Measurements from ENCODE around the gene PSME3.

Gene PSME3

DNA sequence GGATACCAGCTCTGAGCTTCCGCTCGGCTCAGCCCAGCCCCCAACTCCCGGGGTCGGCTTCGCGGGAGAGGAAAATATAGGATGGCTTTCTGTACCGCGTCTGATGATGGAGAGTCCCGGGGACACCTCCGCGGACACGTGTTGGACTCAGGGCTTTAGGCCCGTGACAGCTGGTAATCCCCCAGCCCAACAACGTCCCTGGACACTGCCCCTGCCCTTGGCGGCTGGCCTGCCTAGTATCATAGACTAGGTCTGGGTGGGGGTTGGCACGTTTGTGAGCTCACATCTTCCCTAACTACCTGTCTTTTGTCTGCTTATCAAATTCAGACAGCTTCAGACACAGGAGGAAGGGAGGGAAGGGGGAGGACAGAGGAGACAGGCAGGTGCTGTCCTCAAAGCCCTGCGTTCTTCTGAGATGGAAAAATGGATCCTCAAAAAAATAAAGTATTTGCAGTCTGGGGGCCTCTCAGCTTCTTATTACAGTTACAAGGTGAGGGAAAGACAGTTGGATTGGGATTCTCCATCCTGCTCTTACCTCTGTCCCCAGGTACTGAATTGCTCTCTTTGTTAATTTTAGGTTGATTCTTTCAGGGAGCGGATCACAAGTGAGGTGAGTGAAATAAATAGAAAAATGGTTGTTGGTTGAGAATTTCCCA is 698 bp downstream of the PSME3 start:
- no peaks in the 10 kb centered on the region for H3K9me3 ChIP-seq (ENCODE audit: control insufficient read depth, insufficient read depth, low read length)
- peak overlapping the region; percentile 88 for H3K9ac ChIP-seq (ENCODE audit: low read depth, low read length)
- peaks cover 28% of the 10 kb centered on the region for H3K36me3 ChIP-seq (ENCODE audit: insufficient read depth, low read length)
- H3K4me1 ChIP-seq (ENCODE audit: insufficient read depth, low read length): no peaks in the 10 kb centered on the region

DNA sequence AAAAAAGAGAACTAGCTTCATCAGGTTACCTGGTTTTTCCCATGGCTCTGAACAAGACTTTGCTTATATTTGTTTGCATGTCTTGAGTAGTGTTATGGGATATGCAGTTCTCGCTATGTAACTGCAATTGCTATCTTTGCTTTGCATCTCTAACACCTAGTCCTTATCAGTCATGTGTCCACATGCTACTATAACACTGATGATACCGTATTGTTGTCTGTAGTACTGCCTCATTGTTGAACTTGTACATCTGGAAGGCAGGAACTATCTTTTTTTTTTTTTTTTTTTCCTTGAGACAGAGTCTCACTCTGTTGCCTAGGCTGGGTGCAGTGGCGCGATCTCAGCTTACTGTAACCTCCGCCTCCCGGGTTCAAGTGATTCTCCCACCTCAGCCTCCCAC is 2.5 kb downstream of the PSME3 start:
- no peaks in the 10 kb centered on the region for H3K9me3 ChIP-seq (ENCODE audit: control insufficient read depth, insufficient read depth, low read length)
- no peak overlapping the region for H3K9ac ChIP-seq (ENCODE audit: low read depth, low read length)
- no peaks in the 10 kb centered on the region for H3K4me1 ChIP-seq (ENCODE audit: insufficient read depth, low read length)
- H3K36me3 ChIP-seq (ENCODE audit: insufficient read depth, low read length): peaks cover 42% of the 10 kb centered on the region

DNA sequence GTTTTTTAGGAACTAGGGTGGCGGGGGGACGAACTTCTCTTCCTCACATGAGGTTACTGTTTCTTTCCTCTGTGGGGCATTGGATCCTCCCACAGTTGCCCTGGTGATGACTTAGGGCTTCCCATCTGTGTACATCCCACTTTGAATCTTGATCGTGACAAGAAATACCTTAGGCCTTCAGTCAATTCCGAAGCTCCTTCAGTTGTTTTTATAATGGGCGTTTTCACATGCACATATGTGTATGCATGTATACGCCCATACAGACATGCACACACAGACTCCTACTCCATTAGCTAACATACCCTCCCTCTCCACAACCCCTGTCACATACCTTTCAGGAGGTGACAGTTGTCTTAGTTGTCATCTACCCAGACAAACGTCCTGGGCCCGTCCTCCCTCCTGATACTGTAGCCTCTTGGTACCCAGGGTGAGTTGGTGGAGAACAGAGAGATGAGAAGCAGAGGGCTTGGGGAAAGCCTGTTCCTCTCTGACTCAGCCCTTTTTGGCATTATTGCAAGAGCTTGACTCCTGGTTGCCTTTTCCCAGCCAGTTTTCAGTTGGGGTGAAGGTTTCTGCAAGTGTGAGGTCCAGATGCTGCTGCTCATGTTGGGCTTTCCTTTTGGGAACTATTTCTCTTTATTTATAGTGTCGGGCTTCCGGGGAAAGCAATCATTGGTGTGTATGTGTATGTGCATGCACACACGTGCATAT is 8.9 kb downstream of the PSME3 start:
- Histone ChIP-seq H3K36me3 (ENCODE audit: insufficient read depth, low read length) (peaks cover 54% of the 10 kb centered on the region), H3K9me3 (ENCODE audit: control insufficient read depth, insufficient read depth, low read length) (no peaks in the 10 kb centered on the region), H3K4me1 (ENCODE audit: insufficient read depth, low read length) (no peaks in the 10 kb centered on the region; the same call in 1 of the 2 replicates), H3K9ac (ENCODE audit: low read depth, low read length) (no peak overlapping the region)

DNA sequence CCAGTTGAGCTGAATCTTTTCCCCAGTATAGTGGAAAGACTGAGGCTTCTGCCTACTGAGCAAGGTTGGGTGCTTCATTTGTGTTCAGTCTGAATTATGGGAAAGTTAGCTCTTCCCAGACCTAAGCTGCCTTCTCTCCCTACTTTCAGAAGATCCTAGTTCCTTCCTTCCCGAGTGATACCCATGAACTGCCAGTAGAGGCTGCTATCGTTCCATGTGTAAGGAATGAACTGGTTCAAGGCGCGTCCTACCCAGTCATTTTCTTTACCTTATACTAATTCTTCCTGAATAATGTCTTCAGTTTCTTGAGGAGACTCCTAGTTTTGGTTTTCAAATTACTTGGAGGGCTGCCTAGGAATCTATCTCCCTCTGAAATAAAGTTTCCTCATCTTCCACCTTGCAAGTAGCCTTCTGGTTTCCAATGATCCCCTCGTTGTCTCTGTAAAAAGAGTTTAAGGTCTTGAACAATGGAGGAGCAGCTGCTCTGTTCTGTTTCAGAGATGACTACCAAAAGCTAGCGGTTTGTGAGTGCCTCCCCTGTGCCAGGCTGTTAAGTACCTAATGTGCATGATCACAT is 10.2 kb downstream of the PSME3 start:
- no peak overlapping the region for H3K9ac ChIP-seq (ENCODE audit: low read depth, low read length)

DNA sequence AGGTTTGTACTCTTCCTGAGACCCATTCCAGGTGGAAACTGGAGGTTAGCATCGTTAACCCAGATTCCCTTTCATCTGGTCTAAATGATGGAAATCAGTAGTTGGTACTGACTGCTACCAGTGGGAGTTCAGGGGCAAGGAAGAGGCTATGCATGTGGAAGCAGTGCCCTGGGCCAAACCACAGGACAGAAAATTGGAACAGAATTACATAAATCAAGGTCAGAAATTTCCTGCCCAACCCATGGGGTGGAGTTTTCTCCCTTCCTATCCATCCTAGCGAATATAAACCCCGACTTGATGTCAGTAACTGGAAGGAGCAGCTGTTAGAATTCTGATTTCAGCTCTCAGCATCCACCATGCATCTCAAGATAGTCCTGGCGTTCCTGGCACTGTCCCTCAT is 11.1 kb downstream of the PSME3 start, which contains the start of gene AOC2:
Gene AOC2 (plus strand): TSS at position 310 of the 400 bp plus-strand sequence. CDS start 47 bp downstream, at position 357.
- H3K4me1 ChIP-seq (ENCODE audit: insufficient read depth, low read length): no peaks in the 10 kb centered on the region; the same call in 1 of the 2 replicates
- no peak within 1 kb of the TSS for H3K9ac ChIP-seq (ENCODE audit: low read depth, low read length)
- no peaks in the 10 kb centered on the region for H3K9me3 ChIP-seq (ENCODE audit: control insufficient read depth, insufficient read depth, low read length)
- H3K36me3 ChIP-seq (ENCODE audit: insufficient read depth, low read length): peaks cover 34% of the 10 kb centered on the region

More for the DNA sequence above, 10.2 kb downstream of the PSME3 start:
- H3K4me1 ChIP-seq (ENCODE audit: insufficient read depth, low read length): no peaks in the 10 kb centered on the region; the same call in 1 of the 2 replicates
- H3K36me3 ChIP-seq (ENCODE audit: insufficient read depth, low read length): peaks cover 42% of the 10 kb centered on the region
- no peaks in the 10 kb centered on the region for H3K9me3 ChIP-seq (ENCODE audit: control insufficient read depth, insufficient read depth, low read length)

DNA sequence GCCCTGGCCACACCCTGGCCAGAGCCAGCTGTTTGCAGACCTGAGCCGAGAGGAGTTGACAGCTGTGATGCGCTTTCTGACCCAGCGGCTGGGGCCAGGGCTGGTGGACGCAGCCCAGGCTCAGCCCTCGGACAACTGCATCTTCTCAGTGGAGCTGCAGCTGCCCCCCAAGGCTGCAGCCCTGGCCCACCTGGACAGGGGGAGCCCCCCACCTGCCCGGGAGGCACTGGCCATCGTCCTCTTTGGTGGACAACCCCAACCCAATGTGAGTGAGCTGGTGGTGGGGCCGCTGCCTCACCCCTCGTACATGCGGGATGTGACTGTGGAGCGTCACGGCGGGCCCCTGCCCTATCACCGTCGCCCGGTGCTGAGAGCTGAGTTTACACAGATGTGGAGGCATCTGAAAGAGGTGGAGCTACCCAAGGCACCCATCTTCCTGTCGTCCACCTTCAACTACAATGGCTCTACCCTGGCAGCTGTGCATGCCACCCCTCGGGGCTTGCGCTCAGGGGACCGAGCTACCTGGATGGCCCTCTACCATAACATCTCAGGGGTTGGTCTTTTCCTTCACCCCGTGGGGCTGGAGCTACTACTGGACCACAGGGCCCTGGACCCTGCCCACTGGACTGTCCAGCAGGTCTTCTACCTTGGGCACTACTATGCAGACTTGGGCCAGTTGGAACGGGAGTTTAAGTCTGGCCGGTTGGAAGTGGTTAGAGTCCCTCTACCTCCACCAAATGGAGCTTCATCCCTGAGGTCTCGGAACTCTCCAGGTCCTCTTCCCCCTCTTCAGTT is 11.8 kb downstream of the PSME3 start:
- Histone ChIP-seq H3K9ac (ENCODE audit: low read depth, low read length) (no peak overlapping the region), H3K9me3 (ENCODE audit: control insufficient read depth, insufficient read depth, low read length) (no peaks in the 10 kb centered on the region), H3K36me3 (ENCODE audit: insufficient read depth, low read length) (peaks cover 29% of the 10 kb centered on the region), H3K4me1 (ENCODE audit: insufficient read depth, low read length) (no peaks in the 10 kb centered on the region; the same call in 1 of the 2 replicates)

DNA sequence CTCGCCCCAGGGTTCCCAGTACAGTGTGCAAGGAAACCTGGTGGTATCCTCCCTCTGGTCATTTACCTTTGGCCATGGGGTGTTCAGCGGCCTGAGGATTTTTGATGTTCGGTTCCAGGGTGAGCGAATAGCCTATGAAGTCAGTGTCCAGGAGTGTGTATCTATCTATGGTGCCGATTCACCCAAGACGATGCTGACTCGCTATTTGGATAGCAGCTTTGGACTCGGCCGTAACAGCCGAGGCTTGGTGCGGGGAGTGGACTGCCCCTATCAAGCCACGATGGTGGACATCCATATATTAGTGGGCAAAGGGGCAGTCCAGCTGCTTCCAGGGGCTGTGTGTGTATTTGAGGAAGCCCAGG is 12.3 kb downstream of the PSME3 start:
- Histone ChIP-seq H3K9ac (ENCODE audit: low read depth, low read length) (no peak overlapping the region), H3K36me3 (ENCODE audit: insufficient read depth, low read length) (peaks cover 24% of the 10 kb centered on the region), H3K4me1 (ENCODE audit: insufficient read depth, low read length) (no peaks in the 10 kb centered on the region; the same call in 1 of the 2 replicates), H3K9me3 (ENCODE audit: control insufficient read depth, insufficient read depth, low read length) (no peaks in the 10 kb centered on the region)

DNA sequence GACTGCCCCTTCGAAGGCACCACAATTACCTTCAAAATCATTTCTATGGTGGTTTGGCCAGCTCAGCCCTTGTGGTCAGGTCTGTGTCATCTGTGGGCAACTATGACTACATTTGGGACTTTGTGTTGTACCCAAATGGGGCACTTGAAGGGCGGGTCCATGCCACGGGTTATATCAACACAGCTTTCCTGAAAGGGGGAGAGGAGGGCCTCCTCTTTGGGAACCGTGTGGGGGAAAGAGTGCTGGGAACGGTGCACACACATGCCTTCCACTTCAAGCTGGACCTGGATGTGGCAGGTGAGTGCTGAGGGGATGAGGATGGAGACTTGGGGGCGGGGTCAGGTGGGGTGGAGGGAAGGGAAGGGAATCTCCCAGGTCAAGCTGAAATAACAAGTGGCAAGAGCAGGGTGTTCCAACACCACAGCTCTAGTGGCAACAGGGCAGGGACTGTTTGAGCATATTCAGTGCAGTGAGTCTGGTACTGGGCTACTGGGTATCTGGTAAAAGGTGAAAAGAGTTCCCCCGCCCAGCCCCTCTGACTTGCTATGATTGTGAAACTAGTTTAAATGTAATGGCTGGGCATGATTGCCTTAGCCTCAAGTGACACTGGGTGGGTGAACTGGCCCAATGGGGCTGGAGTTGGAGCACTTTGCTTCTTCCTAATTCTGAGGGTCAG is 12.9 kb downstream of the PSME3 start:
- Histone ChIP-seq H3K9me3 (ENCODE audit: control insufficient read depth, insufficient read depth, low read length) (no peaks in the 10 kb centered on the region), H3K36me3 (ENCODE audit: insufficient read depth, low read length) (peaks cover 23% of the 10 kb centered on the region)

DNA sequence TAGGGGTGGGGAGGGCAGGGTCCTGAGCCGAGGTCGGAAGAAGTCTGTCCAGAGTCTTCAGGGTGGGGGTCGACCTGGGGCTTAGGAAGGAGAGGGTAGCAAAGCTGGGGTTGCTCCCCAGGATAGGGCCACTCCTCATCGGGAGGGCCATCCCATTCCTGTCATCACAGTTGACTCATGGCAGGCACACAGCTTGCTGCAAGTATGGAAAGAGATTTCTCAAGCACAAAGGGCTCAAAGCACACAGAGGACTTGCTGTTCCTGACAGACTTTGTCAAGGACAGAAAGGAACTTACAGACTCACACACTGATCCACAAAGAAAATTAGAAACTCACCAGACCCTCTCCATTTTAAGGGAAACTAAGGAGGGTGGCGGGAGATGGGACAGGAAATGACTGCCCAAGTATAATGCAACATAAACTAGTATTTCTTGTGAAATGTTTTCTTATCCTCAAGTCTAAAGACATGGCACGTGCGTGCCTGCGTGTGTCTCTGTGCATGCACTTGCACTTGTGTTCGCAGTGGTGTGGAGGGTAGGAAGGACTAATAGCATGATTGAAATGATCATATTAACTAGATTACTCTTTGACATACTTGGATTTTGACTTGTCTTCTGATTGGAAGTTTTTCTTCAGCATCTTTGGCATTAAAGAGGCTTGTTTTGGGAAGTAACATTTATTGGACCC is 13.5 kb downstream of the PSME3 start:
- no peak overlapping the region for H3K9ac ChIP-seq (ENCODE audit: low read depth, low read length)
- H3K4me1 ChIP-seq (ENCODE audit: insufficient read depth, low read length): no peaks in the 10 kb centered on the region; the same call in 1 of the 2 replicates
- H3K9me3 ChIP-seq (ENCODE audit: control insufficient read depth, insufficient read depth, low read length): no peaks in the 10 kb centered on the region
- H3K36me3 ChIP-seq (ENCODE audit: insufficient read depth, low read length): peaks cover 17% of the 10 kb centered on the region

More for the DNA sequence above, 12.9 kb downstream of the PSME3 start:
- Histone ChIP-seq H3K4me1 (ENCODE audit: insufficient read depth, low read length) (no peaks in the 10 kb centered on the region; the same call in 1 of the 2 replicates), H3K9ac (ENCODE audit: low read depth, low read length) (no peak overlapping the region)

DNA sequence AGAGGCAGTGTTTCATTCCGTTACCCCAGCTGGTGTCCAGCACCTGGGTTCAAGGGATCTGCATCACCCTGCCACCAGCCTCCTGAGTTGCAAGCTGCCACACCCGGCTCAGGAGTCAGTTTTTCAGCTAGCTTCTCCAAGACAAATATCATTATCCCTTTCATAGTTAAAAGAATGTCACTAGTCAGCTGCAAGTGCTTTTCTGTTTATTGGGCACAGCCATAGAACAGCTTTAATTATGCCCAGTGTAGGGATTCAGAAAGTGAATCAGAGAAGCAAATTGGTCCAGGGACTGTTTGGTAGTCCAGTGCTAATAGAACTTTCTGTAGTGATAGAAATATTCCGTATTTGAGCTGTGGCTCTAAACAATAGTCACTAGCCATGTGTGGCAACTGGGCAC is 14.9 kb downstream of the PSME3 start:
- Histone ChIP-seq H3K9me3 (ENCODE audit: control insufficient read depth, insufficient read depth, low read length) (no peaks in the 10 kb centered on the region), H3K4me1 (ENCODE audit: insufficient read depth, low read length) (no peaks in the 10 kb centered on the region; the same call in 1 of the 2 replicates), H3K9ac (ENCODE audit: low read depth, low read length) (no peak overlapping the region), H3K36me3 (ENCODE audit: insufficient read depth, low read length) (peaks cover 13% of the 10 kb centered on the region)

DNA sequence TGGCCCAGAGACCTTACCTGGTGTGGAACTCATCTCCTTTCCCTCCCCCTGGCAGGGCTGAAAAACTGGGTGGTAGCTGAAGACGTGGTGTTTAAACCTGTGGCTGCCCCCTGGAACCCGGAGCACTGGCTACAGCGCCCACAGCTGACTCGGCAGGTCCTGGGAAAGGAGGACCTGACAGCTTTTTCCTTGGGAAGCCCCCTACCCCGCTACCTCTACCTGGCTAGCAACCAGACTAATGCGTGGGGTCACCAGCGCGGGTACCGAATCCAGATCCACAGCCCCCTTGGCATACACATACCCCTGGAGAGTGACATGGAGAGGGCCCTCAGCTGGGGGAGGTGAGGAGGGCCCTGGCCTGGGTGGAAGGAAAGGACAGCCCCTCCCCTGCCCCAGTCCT is 15.8 kb downstream of the PSME3 start:
- H3K9me3 ChIP-seq (ENCODE audit: control insufficient read depth, insufficient read depth, low read length): no peaks in the 10 kb centered on the region
- H3K4me1 ChIP-seq (ENCODE audit: insufficient read depth, low read length): no peaks in the 10 kb centered on the region; the same call in 1 of the 2 replicates
- H3K36me3 ChIP-seq (ENCODE audit: insufficient read depth, low read length): peaks cover 8% of the 10 kb centered on the region
- H3K9ac ChIP-seq (ENCODE audit: low read depth, low read length): no peak overlapping the region

DNA sequence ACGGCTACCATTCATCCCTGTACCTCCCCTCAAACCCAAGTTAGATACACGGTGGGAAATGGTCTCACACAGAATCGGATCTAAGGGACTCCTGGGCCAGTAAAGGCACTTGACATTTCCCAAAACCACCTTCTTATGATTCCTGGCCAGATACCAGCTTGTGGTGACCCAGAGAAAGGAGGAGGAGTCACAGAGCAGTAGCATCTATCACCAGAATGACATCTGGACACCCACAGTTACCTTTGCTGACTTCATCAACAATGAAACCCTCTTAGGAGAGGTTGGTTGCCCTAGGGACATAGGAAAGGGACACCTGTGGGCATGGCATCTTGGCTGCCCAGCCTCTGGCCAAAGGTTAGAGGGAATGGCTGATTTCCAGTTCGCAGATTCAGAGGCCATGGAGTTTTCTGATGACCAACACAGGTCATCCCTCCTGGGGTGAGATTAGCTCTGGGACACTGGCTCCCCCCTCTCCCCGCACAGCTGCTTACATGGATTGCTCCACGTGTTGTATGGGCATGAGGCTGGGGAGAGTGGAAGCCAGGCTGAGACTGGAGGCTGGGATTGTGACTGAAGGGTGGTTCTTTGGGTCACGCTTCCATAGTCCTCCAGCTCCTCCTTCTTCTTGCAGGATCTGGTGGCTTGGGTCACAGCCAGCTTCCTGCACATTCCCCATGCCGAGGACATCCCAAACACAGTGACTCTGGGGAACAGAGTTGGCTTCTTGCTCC is 16.4 kb downstream of the PSME3 start:
- H3K9me3 ChIP-seq (ENCODE audit: control insufficient read depth, insufficient read depth, low read length): no peaks in the 10 kb centered on the region
- peaks cover 2% of the 10 kb centered on the region for H3K36me3 ChIP-seq (ENCODE audit: insufficient read depth, low read length)
- H3K9ac ChIP-seq (ENCODE audit: low read depth, low read length): no peak overlapping the region
- H3K4me1 ChIP-seq (ENCODE audit: insufficient read depth, low read length): no peaks in the 10 kb centered on the region; the same call in 1 of the 2 replicates

DNA sequence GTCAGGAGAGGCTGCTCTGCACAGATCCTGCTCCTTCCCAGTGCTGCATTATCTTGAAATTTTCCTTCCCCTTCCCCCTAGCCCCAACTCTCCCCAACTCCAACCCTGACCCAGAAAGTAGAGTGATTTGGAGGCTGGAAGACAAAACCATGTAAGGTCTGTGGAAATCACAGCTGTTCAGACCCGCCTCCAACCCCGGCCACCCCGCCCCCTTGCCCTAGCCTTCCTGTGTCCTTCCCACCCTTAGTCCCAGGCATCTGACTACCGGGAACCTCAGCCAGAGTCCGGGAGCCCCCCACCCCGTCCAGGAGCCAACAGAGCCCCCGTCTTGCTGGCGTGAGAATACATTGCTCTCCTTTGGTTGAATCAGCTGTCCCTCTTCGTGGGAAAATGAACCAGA is 17.8 kb downstream of the PSME3 start, which contains the start of gene AOC3:
Gene AOC3 (plus strand): TSS at position 246 of the 400 bp plus-strand sequence. CDS start 145 bp downstream, at position 391.
- H3K4me1 ChIP-seq (ENCODE audit: insufficient read depth, low read length): no peaks in the 10 kb centered on the region; the same call in 1 of the 2 replicates
- H3K36me3 ChIP-seq (ENCODE audit: insufficient read depth, low read length): no peaks in the 10 kb centered on the region
- no peak within 1 kb of the TSS for H3K9ac ChIP-seq (ENCODE audit: low read depth, low read length)
- H3K9me3 ChIP-seq (ENCODE audit: control insufficient read depth, insufficient read depth, low read length): no peaks in the 10 kb centered on the region

All from ES-I3 (cell line).